IMR-90 (cell line): ENCODE data around the gene HYPK. TPM values are rescaled to one million over a fixed set of nuclear protein-coding genes. Genes with fewer than 3 reads are reported as not detected.
"Not testable (repeated sequence)": the region's sequence is repeated elsewhere in the genome, so short reads cannot be mapped to it uniquely, and the experiment has no call there.

ENCODE experiments used
- ATAC-seq: fragments of 200-7000 bp; cut with Tn5 transposase; 2 replicates; pipeline ENCODE4 v1.9.1; 2020; ENCODE audit warnings: low read depth, mild to moderate bottlenecking, moderate library complexity
- BruUV-seq: library from RNA; stranded (reverse); fragments of 400-500 nt; replicated peaks from 2 replicates; lab custom pipeline; 2021; lab: Mats Ljungman, UMichigan
- CTCF ChIA-PET: fragments of 300-600 bp; formaldehyde crosslinking; extraction: SDS; loops from one replicate; lab custom pipeline; 2021; ENCODE audit warnings: antibody characterized with exemption; lab: Yijun Ruan, JAX
- POLR2A ChIA-PET: fragments of 300-600 bp; sonication (Branson Sonifier 250); formaldehyde crosslinking; loops from one replicate; lab custom pipeline; 2022; ENCODE audit warnings: antibody characterized with exemption; ENCODE audit not compliant: unreplicated experiment; lab: Charles Lee
- DNase-seq: peaks from one replicate; pipeline ENCODE4 v3.0.0; 2013
- H2AFZ ChIP-seq: replicated peaks from 2 replicates; pipeline ENCODE3; 2013; ENCODE audit warnings: low read length, mild to moderate bottlenecking; ENCODE audit not compliant: poor library complexity
- H2AK5ac ChIP-seq: 2 replicates; pipeline ENCODE4 v1.6.1; 2013; ENCODE audit warnings: low read depth, low read length, inconsistent platforms
- H2AK9ac ChIP-seq: replicated peaks from 2 replicates; pipeline ENCODE3; 2013; ENCODE audit warnings: mild to moderate bottlenecking, low read depth, low read length, moderate library complexity; ENCODE audit not compliant: poor library complexity
- H2BK120ac ChIP-seq: 2 replicates; pipeline ENCODE4 v1.6.1; 2013; ENCODE audit warnings: low read depth, low read length, inconsistent platforms
- H2BK15ac ChIP-seq: 3 replicates; pipeline ENCODE4 v1.6.1; 2013; ENCODE audit warnings: low read depth, low read length, inconsistent platforms
- H2BK20ac ChIP-seq: 2 replicates; pipeline ENCODE4 v1.6.1; 2013; ENCODE audit warnings: low read depth, mild to moderate bottlenecking, inconsistent platforms, low read length, moderate library complexity
- H2BK5ac ChIP-seq: 2 replicates; pipeline ENCODE4 v1.6.1; 2013; ENCODE audit warnings: mild to moderate bottlenecking, low read depth, low read length, inconsistent platforms; ENCODE audit not compliant: poor library complexity, severe bottlenecking
- H3K14ac ChIP-seq: replicated peaks from 2 replicates; pipeline ENCODE4 v1.6.1; 2013; ENCODE audit warnings: low read depth, low read length, inconsistent platforms
- H3K18ac ChIP-seq: 2 replicates; pipeline ENCODE4 v1.6.1; 2013; ENCODE audit warnings: low read depth, low read length, control low read depth
- H3K23ac ChIP-seq: 2 replicates; pipeline ENCODE4 v1.6.1; 2013; ENCODE audit warnings: low read depth, low read length, inconsistent platforms
- H3K27ac ChIP-seq: 2 replicates; pipeline ENCODE4 v1.5.1; 2013; ENCODE audit warnings: mild to moderate bottlenecking, control low read depth, low read length; ENCODE audit not compliant: insufficient read depth
- H3K27me3 ChIP-seq: 2 replicates; pipeline ENCODE4 v1.6.1; 2013; ENCODE audit warnings: low read length; ENCODE audit not compliant: control insufficient read depth, insufficient read depth
- H3K36me3 ChIP-seq: 2 replicates; pipeline ENCODE4 v1.6.1; 2013; ENCODE audit warnings: low read length, mixed read lengths; ENCODE audit not compliant: control insufficient read depth, insufficient read depth
- H3K4ac ChIP-seq: 2 replicates; pipeline ENCODE4 v1.6.1; 2013; ENCODE audit warnings: low read depth, low read length, inconsistent platforms
- H3K4me1 ChIP-seq: 2 replicates; pipeline ENCODE4 v1.6.1; 2013; ENCODE audit warnings: low read length, mixed read lengths; ENCODE audit not compliant: control insufficient read depth, insufficient read depth
- H3K4me2 ChIP-seq: 2 replicates; pipeline ENCODE4 v1.6.1; 2013; ENCODE audit warnings: low read depth, mild to moderate bottlenecking, control low read depth, low read length, moderate library complexity
- H3K4me3 ChIP-seq: 2 replicates; pipeline ENCODE4 v1.5.1; 2013; ENCODE audit warnings: low read depth, mild to moderate bottlenecking, control low read depth, low read length, moderate library complexity; ENCODE audit not compliant: insufficient read depth
- H3K56ac ChIP-seq: 2 replicates; pipeline ENCODE4 v1.6.1; 2013; ENCODE audit warnings: low read length, inconsistent platforms; ENCODE audit not compliant: insufficient read depth; ENCODE audit errors: extremely low read depth
- H3K79me1 ChIP-seq, 2 experiments: 2 replicates each; pipeline ENCODE4 v1.6.1; 2013; ENCODE audit warnings: low read length in 2 of 2, inconsistent platforms in 1 of 2, low read depth in 1 of 2
- H3K9ac ChIP-seq: 2 replicates; pipeline ENCODE4 v1.6.1; 2013; ENCODE audit warnings: low read depth, low read length, control low read depth
- H3K9me1 ChIP-seq: 2 replicates; pipeline ENCODE4 v1.6.1; 2013; ENCODE audit warnings: low read length, inconsistent platforms; ENCODE audit not compliant: insufficient read depth
- H3K9me3 ChIP-seq: 2 replicates; pipeline ENCODE4 v1.6.1; 2013; ENCODE audit warnings: low read length; ENCODE audit not compliant: control insufficient read depth, insufficient read depth
- H4K20me1 ChIP-seq: 2 replicates; pipeline ENCODE4 v1.6.1; 2013; ENCODE audit warnings: low read length, inconsistent platforms; ENCODE audit not compliant: insufficient read depth
- H4K5ac ChIP-seq: 2 replicates; pipeline ENCODE4 v1.6.1; 2013; ENCODE audit warnings: mild to moderate bottlenecking, low read depth, low read length, control low read depth
- H4K8ac ChIP-seq, 2 experiments: 2 replicates each; pipeline ENCODE4 v1.6.1; 2013; ENCODE audit warnings: low read depth in 2 of 2, low read length in 2 of 2, control low read depth in 1 of 2, inconsistent platforms in 1 of 2
- H4K91ac ChIP-seq: 2 replicates; pipeline ENCODE4 v1.6.1; 2013; ENCODE audit warnings: low read depth, low read length, inconsistent platforms; ENCODE audit not compliant: insufficient read depth
- WGBS, 2 experiments: methylation state at CpG; one replicate each; pipeline versions ENCODE4 v1.1.5 to v1.1.7; 2013; ENCODE audit warnings: missing lambda C conversion rate in 2 of 2; ENCODE audit not compliant: insufficient read length in 1 of 2; ENCODE audit errors: extremely low coverage in 2 of 2; 5-methylcytosine and 5-hydroxymethylcytosine counted together
- dilution Hi-C: fragments of 300-500 bp; cut with HindIII; formaldehyde crosslinking; loops from one replicate; pipeline ENCODE4 v1.14.3; 2018; ENCODE audit warnings: low sequenced_read_pairs; ENCODE audit not compliant: unreplicated experiment
- in situ Hi-C: fragments of 300-500 bp; cut with MboI; formaldehyde crosslinking; loops from 3 replicates; pipeline ENCODE4 v1.14.3; 2019; ENCODE audit warnings: low sequenced_read_pairs, inconsistent platforms, mixed read lengths
- intact Hi-C: fragments of 100-400 bp; cut with micrococcal nuclease; formaldehyde crosslinking; loops from 2 replicates; pipeline ENCODE4 v1.10.0; 2022
- polyA plus RNA-seq, 3 experiments: library from polyadenylated mRNA; depleted of rRNA; stranded (reverse); fragments of >200 nt; gene quantifications; 2 replicates each; pipeline ENCODE4 v1.2.3, GENCODE V29; 2012; ENCODE audit warnings: low replicate concordance in 1 of 3
- total RNA-seq: library from RNA; depleted of rRNA; stranded (reverse); fragments of >200 nt; gene quantifications from 2 replicates; pipeline ENCODE4 v1.2.3, GENCODE V29; 2012

Gene HYPK
- total and polyA plus RNA-seq, 2 of the 4 experiments (the other 2 are of a cell fraction) = 1.4 to 9.1 TPM

GRCh38 chr15:43825305-43825704 lies 24.9 kb downstream of the HYPK start:
- H3K36me3 ChIP-seq, H3K9me1 ChIP-seq, H3K9ac ChIP-seq, H2AK5ac ChIP-seq, H3K4me3 ChIP-seq, H3K23ac ChIP-seq, intact Hi-C loops, CTCF ChIA-PET, ATAC-seq, H2AFZ ChIP-seq, H3K9me3 ChIP-seq, H4K5ac ChIP-seq, H2BK20ac ChIP-seq, H2BK120ac ChIP-seq, H3K27me3 ChIP-seq, BruUV-seq, H3K27ac ChIP-seq, H3K4me2 ChIP-seq, H2BK15ac ChIP-seq, H4K91ac ChIP-seq, in situ Hi-C loops, H3K14ac ChIP-seq, H2AK9ac ChIP-seq, H2BK5ac ChIP-seq, H3K56ac ChIP-seq, H3K4ac ChIP-seq, POLR2A ChIA-PET, H4K8ac ChIP-seq, H3K4me1 ChIP-seq, DNase-seq, H3K18ac ChIP-seq, dilution Hi-C loops: not testable (repeated sequence)
- WGBS, 2 experiments = 96% methylated on average over 5 of the region's 11 CpGs; no CpG with 5 or more reads in 1 of the 2 experiments
- peaks cover 15 to 43% of the 10 kb centered on the region in 2 experiments for H3K79me1 ChIP-seq
- H4K20me1 ChIP-seq = peaks cover 11% of the 10 kb centered on the region; the same call in 1 of the 2 replicates
